Ascending aorta (tissue), 2 donors: Measurements from ENCODE around the gene CCNYL1. TPM values are rescaled to one million over a fixed set of nuclear protein-coding genes. Genes with fewer than 3 reads are reported as not detected.

Experiments used
- DNase-seq, 2 donors: peaks; one replicate each; pipeline ENCODE4 v3.0.0-alpha.2; 2019; ENCODE audit warnings: low spot score in 2 of 2
- H3K27ac ChIP-seq, 2 donors: fragments of 200-600 bp; sonication (generic); one replicate each; pipeline ENCODE4 v1.5.1; 2016 to 2017; ENCODE audit warnings: mild to moderate bottlenecking in 1 of 2
- H3K27me3 ChIP-seq: fragments of 200-600 bp; sonication (generic); one replicate; pipeline ENCODE4 v1.5.1; 2017
- H3K36me3 ChIP-seq, 2 donors: fragments of 200-600 bp; sonication (generic); one replicate each; pipeline ENCODE4 v1.5.1; 2016
- H3K4me1 ChIP-seq, 2 donors: fragments of 200-600 bp; sonication (generic); one replicate each; pipeline ENCODE4 v1.5.1; 2016 to 2017; ENCODE audit warnings: mild to moderate bottlenecking in 1 of 2
- H3K4me3 ChIP-seq, 2 donors: fragments of 200-600 bp; sonication (generic); one replicate each; pipeline ENCODE4 v1.5.1; 2016 to 2017; ENCODE audit warnings: mild to moderate bottlenecking in 1 of 2
- H3K9me3 ChIP-seq, 2 donors: fragments of 200-600 bp; sonication (generic); one replicate each; pipeline ENCODE4 v1.5.1; 2016
- CTCF ChIP-seq, 3 experiments: fragments of 200-600 bp in 2 of 3; fragments of 450-650 bp in 1 of 3; sonication (generic) in 2 of 3; IDR thresholded peaks; one replicate each; pipeline ENCODE4 v1.5.1; 2016 to 2019; ENCODE audit warnings: antibody characterized with exemption in 3 of 3, mild to moderate bottlenecking in 1 of 3, moderate library complexity in 1 of 3
- intact Hi-C: fragments of 100-400 bp; cut with DNase I; formaldehyde crosslinking; loops from one replicate; pipeline ENCODE4 v1.15.1; 2023
- total RNA-seq: library from RNA; depleted of rRNA; stranded (reverse); fragments of >200 nt; gene quantifications from one replicate; pipeline ENCODE4 v1.1.0, GENCODE V29; 2016

Gene CCNYL1
- total RNA-seq, 1 donor from 2014 or later = 12.3 TPM

- no peak for DNase-seq
- no peak overlapping the region for H3K4me3 ChIP-seq
- H3K4me1 ChIP-seq = no peaks in the 10 kb centered on the region
- intact Hi-C loops = no loop called here
- H3K9me3 ChIP-seq = no peaks in the 10 kb centered on the region
- TF ChIP-seq CTCF (IDR thresholded peaks at IDR 0.05) = no peak
- no peaks in the 10 kb centered on the region for H3K27me3 ChIP-seq
- no peak overlapping the region for H3K27ac ChIP-seq
- H3K36me3 ChIP-seq = no peaks in the 10 kb centered on the region
Measured at GRCh38 chr2:207791579-207792243, 80.3 kb downstream of the CCNYL1 start.

DNA sequence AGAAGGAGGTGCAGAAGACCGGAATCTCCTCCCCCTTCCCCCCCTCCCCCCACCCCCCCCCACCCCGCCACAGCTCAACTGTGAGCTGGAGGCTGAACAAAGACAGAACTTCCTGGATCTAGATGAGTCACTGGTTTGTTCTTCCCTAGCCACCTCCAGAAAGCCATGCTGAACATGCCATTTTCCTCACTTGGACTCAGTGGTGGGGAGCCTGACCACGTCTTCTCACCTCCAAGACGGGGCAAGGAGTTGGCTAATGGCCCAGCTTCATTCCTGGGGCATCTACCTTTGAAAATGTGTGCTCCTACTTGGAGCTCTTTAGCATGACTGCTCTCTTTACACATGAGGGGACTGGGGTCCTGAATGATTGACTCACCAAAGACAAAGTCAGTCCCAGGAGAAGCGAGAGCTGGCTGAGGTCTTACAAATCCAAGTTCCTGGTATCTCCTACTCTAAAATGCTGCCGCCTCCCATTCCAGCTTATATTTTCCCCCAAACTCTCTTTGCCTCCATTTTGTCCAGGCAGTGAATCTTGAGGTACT is 80.9 kb downstream of the CCNYL1 start:
- H3K27ac ChIP-seq = no peak overlapping the region
- intact Hi-C loops = no loop called here

DNA sequence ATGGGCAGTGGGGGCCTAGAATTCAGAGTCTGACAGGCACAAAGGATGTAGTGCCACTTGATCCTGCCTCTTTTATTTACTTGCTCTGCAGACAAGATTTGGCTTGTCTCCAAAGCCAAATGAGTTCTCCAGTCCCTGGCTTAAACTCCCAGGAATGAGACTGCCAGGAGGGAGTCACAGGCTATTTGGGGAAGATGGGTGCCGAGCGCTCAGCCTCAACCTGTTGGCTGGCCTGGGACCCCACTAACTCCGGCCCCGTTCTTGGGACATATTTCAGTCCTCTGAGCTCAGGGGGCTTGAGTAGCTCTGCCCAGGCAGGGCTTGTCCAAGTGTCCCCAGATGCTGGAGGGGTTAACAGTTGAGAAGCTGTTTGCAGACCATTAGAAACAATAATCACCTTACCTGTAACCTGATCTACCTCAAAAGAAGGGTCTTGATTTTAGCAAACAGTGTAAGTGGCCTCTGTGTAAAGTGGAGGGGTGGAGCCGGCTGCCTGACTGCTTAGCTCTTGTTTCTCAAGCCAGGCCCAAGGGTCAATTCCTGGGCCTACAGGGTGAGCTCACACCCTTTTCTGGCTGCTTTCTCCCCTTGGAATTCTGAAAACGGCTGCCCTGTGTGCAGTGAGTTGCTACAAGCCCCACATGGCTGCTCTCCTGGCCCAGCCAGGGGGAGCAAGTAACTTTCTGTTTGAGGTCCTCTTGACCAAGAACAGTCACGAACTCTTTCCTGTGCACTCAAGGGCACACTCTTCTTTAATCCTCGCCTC is 85.3 kb downstream of the CCNYL1 start:
- no peaks in the 10 kb centered on the region for H3K9me3 ChIP-seq
- H3K27ac ChIP-seq = no peak overlapping the region
- intact Hi-C loops = no loop called here
- H3K4me3 ChIP-seq = no peak overlapping the region
- no peaks in the 10 kb centered on the region for H3K36me3 ChIP-seq
- no peak for DNase-seq
- H3K4me1 ChIP-seq = no peaks in the 10 kb centered on the region
- no peak for TF ChIP-seq CTCF (IDR thresholded peaks at IDR 0.05)
- H3K27me3 ChIP-seq = no peaks in the 10 kb centered on the region

More for the DNA sequence above, 80.9 kb downstream of the CCNYL1 start:
- Histone ChIP-seq H3K4me3 (no peak overlapping the region), H3K4me1 (no peaks in the 10 kb centered on the region), H3K36me3 (no peaks in the 10 kb centered on the region), H3K9me3 (no peaks in the 10 kb centered on the region), H3K27me3 (no peaks in the 10 kb centered on the region)
- no peak for DNase-seq
- TF ChIP-seq CTCF (IDR thresholded peaks at IDR 0.05) = no peak

- DNase-seq = no peak
- Histone ChIP-seq H3K9me3 (no peaks in the 10 kb centered on the region), H3K4me1 (no peaks in the 10 kb centered on the region), H3K36me3 (no peaks in the 10 kb centered on the region), H3K27me3 (no peaks in the 10 kb centered on the region), H3K4me3 (no peak overlapping the region), H3K27ac (no peak overlapping the region)
- no peak for TF ChIP-seq CTCF (IDR thresholded peaks at IDR 0.05)
- intact Hi-C loops = no loop called here
Measured at GRCh38 chr2:207801259-207801658, 89.8 kb downstream of the CCNYL1 start.

- H3K27me3 ChIP-seq = no peaks in the 10 kb centered on the region
- H3K4me3 ChIP-seq = no peak overlapping the region
- intact Hi-C loops = no loop called here
- no peaks in the 10 kb centered on the region for H3K9me3 ChIP-seq
- H3K4me1 ChIP-seq = no peaks in the 10 kb centered on the region
- no peaks in the 10 kb centered on the region for H3K36me3 ChIP-seq
- DNase-seq = no peak
- TF ChIP-seq CTCF (IDR thresholded peaks at IDR 0.05) = no peak
- H3K27ac ChIP-seq = no peak overlapping the region
Measured at GRCh38 chr2:207802650-207803049, 91.2 kb downstream of the CCNYL1 start.

Other genes starting within 250 kb of the CCNYL1 start
- 12.8 TPM for gene CREB1, start 181.7 kb upstream of the CCNYL1 start, total RNA-seq
- gene METTL21A, start 86.2 kb upstream of the CCNYL1 start, total RNA-seq = 1.5 TPM
- 6.9 TPM for gene FZD5, start 58.3 kb downstream of the CCNYL1 start, total RNA-seq